Mesendoderm (in vitro differentiated cells): Measurements from ENCODE around the gene FERD3L.

ENCODE experiments used
- DNase-seq: peaks from one replicate; pipeline ENCODE4 v3.0.0; 2013
- H2AK5ac ChIP-seq: 2 replicates; pipeline ENCODE4 v1.6.1; 2013; ENCODE audit warnings: low read length, inconsistent platforms
- H2BK120ac ChIP-seq: 2 replicates; pipeline ENCODE4 v1.6.1; 2013; ENCODE audit warnings: low read depth, mild to moderate bottlenecking, low read length, moderate library complexity, mixed read lengths
- H2BK15ac ChIP-seq: replicated peaks from 2 replicates; pipeline ENCODE4 v1.6.1; 2013; ENCODE audit warnings: low read depth, mild to moderate bottlenecking, moderate library complexity
- H2BK5ac ChIP-seq: 2 replicates; pipeline ENCODE4 v1.6.1; 2013; ENCODE audit warnings: low read length, inconsistent platforms
- H3K18ac ChIP-seq: 2 replicates; pipeline ENCODE4 v1.6.1; 2013; ENCODE audit warnings: mild to moderate bottlenecking, low read length, mixed read lengths
- H3K23ac ChIP-seq: one replicate; pipeline ENCODE4 v1.6.1; 2013; ENCODE audit warnings: low read length
- H3K27ac ChIP-seq: 2 replicates; pipeline ENCODE4 v1.5.1; 2013; ENCODE audit warnings: low read depth, mild to moderate bottlenecking, inconsistent platforms, low read length, moderate library complexity
- H3K27me3 ChIP-seq: 2 replicates; pipeline ENCODE4 v1.6.1; 2013; ENCODE audit warnings: low read length, control low read depth, mild to moderate bottlenecking, inconsistent platforms; ENCODE audit not compliant: insufficient read depth, poor library complexity
- H3K36me3 ChIP-seq: 2 replicates; pipeline ENCODE4 v1.6.1; 2013; ENCODE audit warnings: low read length, inconsistent platforms; ENCODE audit not compliant: control insufficient read depth, insufficient read depth
- H3K4ac ChIP-seq: one replicate; pipeline ENCODE4 v1.6.1; 2013; ENCODE audit warnings: low read depth, mild to moderate bottlenecking, low read length, moderate library complexity
- H3K4me1 ChIP-seq: 2 replicates; pipeline ENCODE4 v1.6.1; 2013; ENCODE audit warnings: low read depth, low read length, inconsistent platforms; ENCODE audit not compliant: control insufficient read depth
- H3K4me2 ChIP-seq: 2 replicates; pipeline ENCODE4 v1.6.1; 2013; ENCODE audit warnings: low read length
- H3K4me3 ChIP-seq: 2 replicates; pipeline ENCODE4 v1.5.1; 2013; ENCODE audit warnings: mild to moderate bottlenecking, low read length
- H3K56ac ChIP-seq: one replicate; pipeline ENCODE4 v1.6.1; 2013; ENCODE audit warnings: low read length
- H3K79me1 ChIP-seq: 2 replicates; pipeline ENCODE4 v1.6.1; 2013; ENCODE audit warnings: low read length, inconsistent platforms
- H3K79me2 ChIP-seq: 2 replicates; pipeline ENCODE4 v1.6.1; 2013; ENCODE audit warnings: mild to moderate bottlenecking, low read length; ENCODE audit not compliant: control insufficient read depth, insufficient read depth
- H3K9ac ChIP-seq: 2 replicates; pipeline ENCODE4 v1.6.1; 2013; ENCODE audit warnings: low read length, inconsistent platforms
- H4K5ac ChIP-seq: one replicate; pipeline ENCODE4 v1.6.1; 2013; ENCODE audit warnings: low read length
- H4K8ac ChIP-seq: one replicate; pipeline ENCODE4 v1.6.1; 2013; ENCODE audit warnings: low read depth, mild to moderate bottlenecking, control low read depth, low read length, moderate library complexity
- WGBS: extraction: QIAGEN DNeasy Blood & Tissue Kit; methylation state at CpG from one replicate; pipeline ENCODE4 v1.1.7; 2013; ENCODE audit warnings: low lambda C conversion rate, missing lambda C conversion rate; ENCODE audit not compliant: insufficient coverage; ENCODE audit errors: extremely low coverage; 5-methylcytosine and 5-hydroxymethylcytosine counted together

Gene FERD3L

GRCh38 chr7:19101472-19101871 is 43.7 kb downstream of the FERD3L start:
- Histone ChIP-seq H4K8ac (no peak overlapping the region), H3K4ac (no peak overlapping the region), H2AK5ac (no peak overlapping the region), H2BK15ac (no peak overlapping the region), H3K23ac (no peak overlapping the region), H3K4me1 (no peaks in the 10 kb centered on the region), H3K79me2 (no peaks in the 10 kb centered on the region), H3K27ac (no peak overlapping the region), H2BK5ac (no peak overlapping the region), H3K18ac (no peak overlapping the region), H3K36me3 (no peaks in the 10 kb centered on the region), H3K4me2 (no peak overlapping the region), H3K27me3 (peaks cover 9% of the 10 kb centered on the region), H3K9ac (no peak overlapping the region), H3K4me3 (no peak overlapping the region), H4K5ac (no peak overlapping the region), H2BK120ac (no peak overlapping the region), H3K56ac (no peak overlapping the region), H3K79me1 (no peaks in the 10 kb centered on the region)
- DNase-seq: no peak
- WGBS: no CpG with 5 or more reads among the region's 1 CpG

DNA sequence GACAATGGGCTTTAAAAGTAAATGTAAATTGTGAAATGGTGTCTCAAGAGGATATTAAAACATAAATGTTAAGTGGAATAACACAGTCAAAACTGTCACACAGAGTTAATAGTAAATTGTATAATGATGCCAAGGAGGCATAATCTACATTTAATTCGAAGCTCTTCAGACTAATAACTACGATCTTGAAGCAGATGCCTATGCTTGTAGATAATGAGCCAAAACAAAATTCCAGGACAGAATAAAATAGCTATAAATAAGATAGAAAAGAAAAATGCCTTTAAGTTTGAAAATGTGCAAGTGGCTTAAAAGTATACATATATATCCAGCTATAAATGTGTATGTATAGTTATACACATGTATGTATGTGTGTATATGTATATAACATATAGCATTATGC is 45.3 kb downstream of the FERD3L start:
- Histone ChIP-seq H3K4ac (no peak overlapping the region), H3K79me1 (no peaks in the 10 kb centered on the region), H2AK5ac (no peak overlapping the region), H2BK5ac (no peak overlapping the region), H4K5ac (no peak overlapping the region), H3K27me3 (peaks cover 3% of the 10 kb centered on the region), H3K4me1 (no peaks in the 10 kb centered on the region), H3K4me2 (no peak overlapping the region), H3K4me3 (no peak overlapping the region), H4K8ac (no peak overlapping the region), H3K18ac (no peak overlapping the region), H3K79me2 (no peaks in the 10 kb centered on the region), H3K36me3 (no peaks in the 10 kb centered on the region), H3K27ac (no peak overlapping the region), H2BK120ac (no peak overlapping the region), H3K9ac (no peak overlapping the region), H3K23ac (no peak overlapping the region), H3K56ac (no peak overlapping the region), H2BK15ac (no peak overlapping the region)
- no CpG with 5 or more reads among the region's 2 CpGs for WGBS
- no peak for DNase-seq

GRCh38 chr7:19099194-19099593 is 46.0 kb downstream of the FERD3L start:
- Histone ChIP-seq H3K27ac (no peak overlapping the region), H3K36me3 (no peaks in the 10 kb centered on the region), H3K79me1 (no peaks in the 10 kb centered on the region), H3K9ac (no peak overlapping the region), H3K27me3 (no peaks in the 10 kb centered on the region), H3K79me2 (no peaks in the 10 kb centered on the region), H3K4me1 (no peaks in the 10 kb centered on the region), H2AK5ac (no peak overlapping the region), H2BK15ac (no peak overlapping the region), H2BK5ac (no peak overlapping the region), H3K4me3 (no peak overlapping the region), H4K8ac (no peak overlapping the region), H3K18ac (no peak overlapping the region), H3K4me2 (no peak overlapping the region), H3K4ac (no peak overlapping the region), H2BK120ac (no peak overlapping the region), H4K5ac (no peak overlapping the region), H3K23ac (no peak overlapping the region), H3K56ac (no peak overlapping the region)
- no CpG with 5 or more reads among the region's 3 CpGs for WGBS
- no peak for DNase-seq

DNA sequence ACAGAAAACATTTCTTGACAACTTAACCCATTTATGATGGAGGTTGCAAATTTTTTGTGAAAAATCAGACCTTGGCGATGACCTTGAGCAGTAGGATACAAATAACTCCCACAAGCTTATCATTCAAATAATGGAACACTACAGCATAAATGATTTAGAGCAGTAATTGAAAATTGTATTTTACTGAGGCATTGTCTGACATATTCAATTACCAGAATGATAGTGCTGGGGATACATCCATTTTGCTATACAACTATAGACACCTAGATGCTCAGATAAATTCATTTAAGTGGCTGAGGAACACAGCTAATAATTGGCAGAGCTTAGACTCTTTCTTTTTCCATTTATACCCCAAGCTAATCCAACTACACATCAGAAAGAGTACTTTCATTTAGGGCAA is 46.7 kb downstream of the FERD3L start:
- Histone ChIP-seq H2BK120ac (no peak overlapping the region), H3K27me3 (no peaks in the 10 kb centered on the region), H3K79me2 (no peaks in the 10 kb centered on the region), H3K4me2 (no peak overlapping the region), H3K9ac (no peak overlapping the region), H3K4me3 (no peak overlapping the region), H3K23ac (no peak overlapping the region), H2BK15ac (no peak overlapping the region), H2AK5ac (no peak overlapping the region), H3K4me1 (no peaks in the 10 kb centered on the region), H4K8ac (no peak overlapping the region), H3K79me1 (no peaks in the 10 kb centered on the region), H2BK5ac (no peak overlapping the region), H4K5ac (no peak overlapping the region), H3K4ac (no peak overlapping the region), H3K18ac (no peak overlapping the region), H3K56ac (no peak overlapping the region), H3K27ac (no peak overlapping the region), H3K36me3 (no peaks in the 10 kb centered on the region)
- no peak for DNase-seq
- no CpG with 5 or more reads among the region's 1 CpG for WGBS

- H3K4ac ChIP-seq: no peak overlapping the region
- H3K27ac ChIP-seq: no peak overlapping the region
- no peak overlapping the region for H3K18ac ChIP-seq
- H3K4me3 ChIP-seq: no peak overlapping the region
- no peaks in the 10 kb centered on the region for H3K36me3 ChIP-seq
- no peak for DNase-seq
- no peak overlapping the region for H3K56ac ChIP-seq
- no peak overlapping the region for H4K5ac ChIP-seq
- no CpG with 5 or more reads among the region's 9 CpGs for WGBS
- H2AK5ac ChIP-seq: no peak overlapping the region
- H3K27me3 ChIP-seq: no peaks in the 10 kb centered on the region
- no peak overlapping the region for H2BK120ac ChIP-seq
- H2BK15ac ChIP-seq: no peak overlapping the region
- no peaks in the 10 kb centered on the region for H3K4me1 ChIP-seq
- H3K79me1 ChIP-seq: no peaks in the 10 kb centered on the region
- no peak overlapping the region for H4K8ac ChIP-seq
- no peak overlapping the region for H3K9ac ChIP-seq
- no peak overlapping the region for H2BK5ac ChIP-seq
- no peak overlapping the region for H3K4me2 ChIP-seq
- no peak overlapping the region for H3K23ac ChIP-seq
- no peaks in the 10 kb centered on the region for H3K79me2 ChIP-seq
Observed at GRCh38 chr7:19097165-19098055, 47.8 kb downstream of the FERD3L start.
